ENCODE measurements around the gene CHN2.
A peak's percentile ranks its signal among the peaks of the same experiment; 100 is the strongest.

The CHN2 gene

GRCh38 chr7:29239638-29240037 is 45.1 kb downstream of the CHN2 start:
- H3K4me3 ChIP-seq (ENCODE audit: low read depth, low read length) = no peak overlapping the region
- TF ChIP-seq CTCF (IDR thresholded peaks at IDR 0.05; ENCODE audit: low read depth, low read length) (peak; percentile 81), POLR2A (IDR thresholded peaks at IDR 0.05; ENCODE audit: extremely low read depth, insufficient read length) (no peak)
- TF ChIP-seq, protein P1, sequence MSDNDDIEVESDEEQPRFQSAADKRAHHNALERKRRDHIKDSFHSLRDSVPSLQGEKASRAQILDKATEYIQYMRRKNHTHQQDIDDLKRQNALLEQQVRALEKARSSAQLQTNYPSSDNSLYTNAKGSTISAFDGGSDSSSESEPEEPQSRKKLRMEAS (IDR thresholded peaks at IDR 0.05; ENCODE audit: low read depth, low read length) = peak; percentile 46; the same call in 1 of the 2 replicates
- peak; percentile 42 for DNase-seq (ENCODE audit: low read depth)

- no peak for DNase-seq (ENCODE audit: low read depth)
- no peak overlapping the region for H3K4me3 ChIP-seq (ENCODE audit: low read depth, low read length)
- TF ChIP-seq, protein P1 (IDR thresholded peaks at IDR 0.05; ENCODE audit: low read depth, low read length) = no peak
- TF ChIP-seq CTCF (IDR thresholded peaks at IDR 0.05; ENCODE audit: low read depth, low read length) = no peak
- no peak for TF ChIP-seq MYC (IDR thresholded peaks at IDR 0.05; ENCODE audit: low read depth, low read length)
- TF ChIP-seq POLR2A (IDR thresholded peaks at IDR 0.05; ENCODE audit: extremely low read depth, insufficient read length) = no peak
These were observed 47.7 kb downstream of the CHN2 start for GRCh38 chr7:29242265-29242664.

DNA sequence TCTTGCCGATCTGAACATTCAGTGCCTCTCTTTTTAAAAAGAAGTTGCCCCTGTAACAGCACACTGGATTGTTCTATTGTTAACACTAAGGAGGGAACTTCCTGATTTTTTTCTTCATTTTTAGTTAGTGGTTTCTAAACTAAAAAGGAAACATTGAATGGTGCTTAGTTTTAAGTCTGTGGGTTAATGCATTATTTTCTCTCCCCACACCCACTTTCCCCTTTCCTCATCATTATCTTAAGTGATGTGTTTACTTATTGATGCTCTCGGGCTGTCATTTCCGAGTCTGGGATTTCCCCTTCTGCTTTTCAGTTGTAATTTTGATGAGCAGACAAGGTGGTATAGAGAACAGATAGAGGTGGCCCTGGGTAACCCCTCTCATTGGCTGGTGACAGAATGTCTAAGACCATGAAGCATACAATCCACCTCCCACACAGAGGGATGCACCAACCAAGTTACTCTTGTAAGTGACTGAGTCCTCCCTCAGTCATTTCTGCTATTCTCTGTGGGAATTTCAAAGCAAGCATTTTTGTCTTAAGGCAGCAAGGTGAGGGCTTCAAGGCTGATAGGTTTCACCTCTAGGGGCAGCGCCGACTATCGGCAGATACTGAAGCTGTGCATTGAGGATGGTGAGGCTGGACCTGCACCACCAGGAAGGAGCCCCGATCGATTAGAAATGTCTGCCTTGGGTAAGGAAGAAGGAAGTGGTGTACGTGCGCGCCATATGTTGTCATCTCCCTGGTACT is 49.5 kb downstream of the CHN2 start:
- no peak for TF ChIP-seq POLR2A (IDR thresholded peaks at IDR 0.05; ENCODE audit: extremely low read depth, insufficient read length)
- TF ChIP-seq MYC (IDR thresholded peaks at IDR 0.05; ENCODE audit: low read depth, low read length) = no peak
- TF ChIP-seq, protein P1 (IDR thresholded peaks at IDR 0.05; ENCODE audit: low read depth, low read length) = no peak
- peak; percentile 45 for TF ChIP-seq CTCF (IDR thresholded peaks at IDR 0.05; ENCODE audit: low read depth, low read length)
- no peak overlapping the region for H3K4me3 ChIP-seq (ENCODE audit: low read depth, low read length)
- DNase-seq (ENCODE audit: low read depth) = peak; percentile 31

- no peak for DNase-seq (ENCODE audit: low read depth)
- no peak overlapping the region for H3K4me3 ChIP-seq (ENCODE audit: low read depth, low read length)
- TF ChIP-seq, protein P1 (IDR thresholded peaks at IDR 0.05; ENCODE audit: low read depth, low read length) = no peak
- TF ChIP-seq CTCF (IDR thresholded peaks at IDR 0.05; ENCODE audit: low read depth, low read length) (no peak), POLR2A (IDR thresholded peaks at IDR 0.05; ENCODE audit: extremely low read depth, insufficient read length) (no peak), MYC (IDR thresholded peaks at IDR 0.05; ENCODE audit: low read depth, low read length) (no peak)
These were observed 52.8 kb downstream of the CHN2 start for GRCh38 chr7:29247224-29247962.

DNA sequence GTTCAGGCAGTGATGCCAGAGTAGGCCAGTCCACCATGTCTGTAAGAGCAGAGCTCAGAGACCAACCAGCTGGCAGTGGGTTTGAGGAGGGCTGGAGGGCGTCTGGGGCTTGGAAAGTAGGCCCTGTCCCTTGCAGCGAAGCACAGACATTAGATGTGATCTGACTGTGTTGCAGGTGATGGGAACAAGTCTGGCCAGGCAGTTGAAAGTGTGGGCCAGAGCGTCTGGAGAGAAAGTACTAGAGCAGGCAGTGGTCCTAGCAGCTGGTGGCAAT is 53.3 kb downstream of the CHN2 start:
- DNase-seq (ENCODE audit: low read depth) = no peak
- no peak overlapping the region for H3K4me3 ChIP-seq (ENCODE audit: low read depth, low read length)
- TF ChIP-seq POLR2A (IDR thresholded peaks at IDR 0.05; ENCODE audit: extremely low read depth, insufficient read length) (no peak), CTCF (IDR thresholded peaks at IDR 0.05; ENCODE audit: low read depth, low read length) (no peak), MYC (IDR thresholded peaks at IDR 0.05; ENCODE audit: low read depth, low read length) (no peak)
- TF ChIP-seq, protein P1 (IDR thresholded peaks at IDR 0.05; ENCODE audit: low read depth, low read length) = no peak
